H1 (cell line): ENCODE measurements around the gene ZNF654. TPM values are rescaled to one million over a fixed set of nuclear protein-coding genes. Genes with fewer than 3 reads are reported as not detected.
"Not testable (repeated sequence)": the region's sequence is repeated elsewhere in the genome, so short reads cannot be mapped to it uniquely, and the experiment has no call there.

Experiments
- CTCF ChIA-PET: fragments of 300-600 bp; sonication (Branson Sonifier 250); formaldehyde crosslinking; loops from one replicate; lab custom pipeline; 2021; ENCODE audit not compliant: partially characterized antibody; lab: Charles Lee
- POLR2A ChIA-PET: fragments of 300-600 bp; sonication (Branson Sonifier 250); formaldehyde crosslinking; loops from one replicate; lab custom pipeline; 2021; ENCODE audit warnings: inconsistent platforms; ENCODE audit not compliant: partially characterized antibody; lab: Charles Lee
- DNase-seq, 2 experiments: peaks; one replicate each; pipeline versions ENCODE4 v3.0.0 to v3.0.0-alpha.2; 2010 to 2022; ENCODE audit warnings: low spot score in 2 of 2, low read depth in 1 of 2, mixed read lengths in 1 of 2
- FAIRE-seq: peaks from 2 replicates; lab custom pipeline; 2011; peaks lifted over from hg19 to GRCh38; lab: Jason Lieb, UNC
- H2AFZ ChIP-seq: 2 replicates; pipeline ENCODE4 v1.8.1; 2012; ENCODE audit warnings: low read length, inconsistent platforms
- H2AK5ac ChIP-seq: 2 replicates; pipeline ENCODE4 v1.6.1; 2013; ENCODE audit warnings: low read depth, low read length
- H2BK120ac ChIP-seq: replicated peaks from 2 replicates; pipeline ENCODE3; 2013; ENCODE audit warnings: low read depth, low read length, inconsistent platforms
- H2BK12ac ChIP-seq: 2 replicates; pipeline ENCODE4 v1.6.1; 2013; ENCODE audit warnings: low read depth, low read length
- H2BK15ac ChIP-seq: 2 replicates; pipeline ENCODE4 v1.6.1; 2013; ENCODE audit warnings: low read length
- H2BK20ac ChIP-seq: 2 replicates; pipeline ENCODE4 v1.6.1; 2013; ENCODE audit warnings: low read length
- H2BK5ac ChIP-seq: 2 replicates; pipeline ENCODE4 v1.6.1; 2013; ENCODE audit warnings: low read depth, low read length
- H3K14ac ChIP-seq: 2 replicates; pipeline ENCODE4 v1.6.1; 2013; ENCODE audit warnings: inconsistent platforms; ENCODE audit not compliant: insufficient read length
- H3K18ac ChIP-seq: 2 replicates; pipeline ENCODE4 v1.6.1; 2013; ENCODE audit warnings: low read length; ENCODE audit errors: extremely low read depth
- H3K23ac ChIP-seq: 2 replicates; pipeline ENCODE4 v1.6.1; 2013; ENCODE audit warnings: inconsistent platforms; ENCODE audit not compliant: insufficient read length
- H3K23me2 ChIP-seq: 2 replicates; pipeline ENCODE4 v1.6.1; 2013; ENCODE audit warnings: low read depth, low read length
- H3K27ac ChIP-seq: 2 replicates; pipeline ENCODE4 v1.6.1; 2011; ENCODE audit warnings: low read depth, low read length, inconsistent platforms
- H3K27me3 ChIP-seq, 4 experiments: replicated peaks in 1 of 4; 1 replicate in 1 of 4; 2 replicates in 3 of 4; pipeline versions ENCODE4 v1.6.1 to v1.8.1; 2011 to 2013; ENCODE audit warnings: low read length in 3 of 4, mild to moderate bottlenecking in 3 of 4, inconsistent platforms in 2 of 4, mixed read lengths in 2 of 4, moderate library complexity in 1 of 4; ENCODE audit not compliant: control insufficient read depth in 3 of 4, insufficient read depth in 3 of 4; ENCODE audit errors: extremely low read depth in 1 of 4
- H3K36me3 ChIP-seq, 4 experiments: 2 replicates each; pipeline versions ENCODE4 v1.6.1 to v1.8.1; 2011 to 2013; ENCODE audit warnings: mild to moderate bottlenecking in 4 of 4, low read length in 3 of 4, moderate library complexity in 2 of 4, control low read depth in 1 of 4, inconsistent platforms in 1 of 4; ENCODE audit not compliant: insufficient read depth in 4 of 4, control insufficient read depth in 2 of 4
- H3K4ac ChIP-seq: replicated peaks from 2 replicates; pipeline ENCODE3; 2013; ENCODE audit warnings: low read length, low read depth, mixed read lengths, inconsistent platforms; ENCODE audit not compliant: insufficient read length
- H3K4me1 ChIP-seq, 4 experiments: replicated peaks in 1 of 4; 1 replicate in 1 of 4; 2 replicates in 3 of 4; pipeline versions ENCODE4 v1.6.1 to v1.8.1; 2011 to 2013; ENCODE audit warnings: low read length in 3 of 4, inconsistent platforms in 2 of 4, mixed read lengths in 1 of 4; ENCODE audit not compliant: insufficient read depth in 4 of 4, control insufficient read depth in 3 of 4
- H3K4me2 ChIP-seq, 2 experiments: 2 replicates each; pipeline versions ENCODE4 v1.6.1 to v1.8.1; 2011 to 2013; ENCODE audit warnings: low read depth in 2 of 2, low read length in 2 of 2, control low read depth in 1 of 2, inconsistent platforms in 1 of 2, mild to moderate bottlenecking in 1 of 2; ENCODE audit not compliant: insufficient read depth in 1 of 2
- H3K4me3 ChIP-seq, 4 experiments: fragments of 200-600, 300-600 bp in 1 of 4; sonication (generic), shearing (Covaris generic), sonication (Bioruptor Twin) in 1 of 4; 2 replicates each; pipeline versions ENCODE4 v1.5.1 to v1.8.1; 2011 to 2016; ENCODE audit warnings: low read length in 4 of 4, low read depth in 3 of 4, control low read depth in 2 of 4, inconsistent platforms in 2 of 4, mild to moderate bottlenecking in 2 of 4, mixed read lengths in 1 of 4, moderate library complexity in 1 of 4; ENCODE audit not compliant: insufficient read depth in 2 of 4; ENCODE audit errors: extremely low read depth in 1 of 4
- H3K56ac ChIP-seq: replicated peaks from 2 replicates; pipeline ENCODE3; 2013; ENCODE audit warnings: low read depth, mild to moderate bottlenecking, mixed read lengths, low read length, inconsistent platforms; ENCODE audit not compliant: insufficient read length
- H3K79me1 ChIP-seq: 2 replicates; pipeline ENCODE4 v1.6.1; 2013; ENCODE audit warnings: low read depth, low read length, control low read depth
- H3K79me2 ChIP-seq, 2 experiments: 2 replicates each; pipeline versions ENCODE4 v1.6.1 to v1.8.1; 2012 to 2013; ENCODE audit warnings: low read length in 2 of 2, mild to moderate bottlenecking in 2 of 2, inconsistent platforms in 1 of 2; ENCODE audit not compliant: insufficient read depth in 2 of 2, control insufficient read depth in 1 of 2
- H3K9ac ChIP-seq, 4 experiments: replicated peaks in 1 of 4; 1 replicate in 1 of 4; 2 replicates in 3 of 4; pipeline versions ENCODE4 v1.6.1 to v1.8.1; 2011 to 2013; ENCODE audit warnings: low read depth in 3 of 4, low read length in 3 of 4, control low read depth in 2 of 4, mild to moderate bottlenecking in 2 of 4, moderate library complexity in 2 of 4, inconsistent platforms in 1 of 4; ENCODE audit errors: extremely low read depth in 1 of 4
- H3K9me3 ChIP-seq, 2 experiments: 2 replicates each; pipeline versions ENCODE4 v1.6.1 to v1.8.1; 2012 to 2013; ENCODE audit warnings: mild to moderate bottlenecking in 2 of 2, moderate library complexity in 2 of 2, control low read depth in 1 of 2, inconsistent platforms in 1 of 2, low read depth in 1 of 2, low read length in 1 of 2, mixed read lengths in 1 of 2; ENCODE audit not compliant: insufficient read depth in 2 of 2
- H4K20me1 ChIP-seq, 2 experiments: replicated peaks in 1 of 2; 2 replicates each; pipeline versions ENCODE3 to v1.8.1; 2011 to 2013; ENCODE audit warnings: inconsistent platforms in 2 of 2, low read length in 2 of 2, mild to moderate bottlenecking in 1 of 2; ENCODE audit not compliant: insufficient read depth in 2 of 2, control insufficient read depth in 1 of 2
- H4K5ac ChIP-seq: 2 replicates; pipeline ENCODE4 v1.6.1; 2013; ENCODE audit warnings: low read length, low read depth, mixed read lengths, inconsistent platforms; ENCODE audit not compliant: insufficient read length
- H4K8ac ChIP-seq: 2 replicates; pipeline ENCODE4 v1.8.0; 2013; ENCODE audit warnings: mild to moderate bottlenecking, moderate library complexity, low read length, inconsistent platforms; ENCODE audit not compliant: insufficient read depth; ENCODE audit errors: extremely low read depth
- H4K91ac ChIP-seq: replicated peaks from 2 replicates; pipeline ENCODE3; 2013; ENCODE audit warnings: low read length, mixed read lengths, inconsistent platforms; ENCODE audit not compliant: insufficient read length
- TAF1 ChIP-seq: IDR thresholded peaks from 2 replicates; pipeline ENCODE4 v1.6.1; 2011; ENCODE audit warnings: mild to moderate bottlenecking, low read depth, low read length
- WGBS, 2 experiments: shearing (Covaris generic) in 1 of 2; methylation state at CpG; one replicate each; pipeline versions ENCODE4 v1.1.6 to v1.1.7; 2013 to 2015; ENCODE audit warnings: low lambda C conversion rate in 2 of 2, mixed read lengths in 2 of 2, inconsistent platforms in 1 of 2, low coverage in 1 of 2, missing lambda C conversion rate in 1 of 2; ENCODE audit not compliant: insufficient replicate concordance in 2 of 2, insufficient coverage in 1 of 2, insufficient read length in 1 of 2; ENCODE audit errors: extremely low coverage in 1 of 2, missing lambda C conversion rate in 1 of 2; 5-methylcytosine and 5-hydroxymethylcytosine counted together
- polyA plus RNA-seq, 7 experiments: library from polyadenylated mRNA; depleted of rRNA in 3 of 7; stranded (reverse) in 5 of 7; unstranded in 2 of 7; fragments of >200 nt in 5 of 7; fragments of 200-250 nt in 2 of 7; gene quantifications; 1 replicate in 5 of 7; 2 replicates in 1 of 7; 4 replicates in 1 of 7; pipeline versions ENCODE4 v1.2.1 to v1.2.3, GENCODE V29; 2011 to 2013; ENCODE audit warnings: missing spikeins in 2 of 7, mixed read lengths in 2 of 7
- total RNA-seq: library from RNA; stranded (reverse); fragmentation: NEBNext Ultra II Directional; extraction: Animal tissue kit (Norgen Biotek cat#: 25700); gene quantifications from 2 replicates; pipeline ENCODE4 v1.2.1, GENCODE V29; 2021

The ZNF654 gene
- total and polyA plus RNA-seq, 2 of the 8 experiments (the other 6 are each of a cell fraction or from before 2014, with no cell fraction given), result 0.47 to 5.3 TPM

DNA sequence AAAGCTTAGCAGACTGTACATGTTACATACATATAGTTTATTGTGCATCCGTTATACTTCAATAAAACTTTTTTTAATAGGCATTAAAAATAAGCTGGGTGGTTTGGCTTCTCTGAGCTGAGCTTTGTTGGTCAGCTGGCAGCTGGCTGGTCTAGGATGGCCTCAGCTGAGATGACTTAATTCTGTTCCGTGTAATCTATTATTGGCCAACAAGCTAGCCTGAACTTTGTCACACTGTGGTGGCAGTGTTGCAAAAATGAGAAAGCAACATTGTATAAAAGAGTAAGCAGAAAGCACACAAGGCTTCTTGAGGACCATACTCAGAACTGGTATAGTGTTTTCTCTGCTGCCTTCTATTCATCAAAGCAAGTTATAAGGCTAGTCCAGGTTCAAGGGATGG is 45.5 kb upstream of the ZNF654 start:
- no peak overlapping the region for H3K4me2 ChIP-seq
- no peak overlapping the region for H2BK5ac ChIP-seq
- no peak overlapping the region for H2BK15ac ChIP-seq
- TF ChIP-seq TAF1, result no peak
- TF ChIP-seq, all 59 proteins: peak for 0
- Histone ChIP-seq H3K79me1 (no peaks in the 10 kb centered on the region), H3K27me3 (no peaks in the 10 kb centered on the region), H3K18ac (no peak overlapping the region), H3K23me2 (no peaks in the 10 kb centered on the region), H3K4me1 (no peaks in the 10 kb centered on the region), H3K27ac (no peak overlapping the region), H3K14ac (no peak overlapping the region), H3K79me2 (no peaks in the 10 kb centered on the region), H3K23ac (no peak overlapping the region), H2AFZ (no peak overlapping the region), H4K20me1 (no peaks in the 10 kb centered on the region), H3K56ac (no peak overlapping the region), H2AK5ac (no peak overlapping the region), H2BK12ac (no peak overlapping the region), H4K91ac (no peak overlapping the region), H2BK120ac (no peak overlapping the region), H3K9ac (no peak overlapping the region), H3K9me3 (peaks cover 0 to 6% of the 10 kb centered on the region in 2 experiments; a peak in 2 of 4 replicates), H4K5ac (no peak overlapping the region), H4K8ac (no peak overlapping the region), H3K4me3 (no peak overlapping the region), H2BK20ac (no peak overlapping the region), H3K36me3 (no peaks in the 10 kb centered on the region), H3K4ac (no peak overlapping the region)
- DNase-seq, result no peak
- CTCF ChIA-PET, result interaction anchor here (1.2 to 2.9 kb wide), 2 partner anchors 9 to 11 kb away, joined by 3 to 12 read pairs; no protein-coding TSS in a partner anchor
- POLR2A ChIA-PET, result no interaction called here
- no peak for FAIRE-seq
- 97% methylated on average over 2 of the region's 2 CpGs; no CpG with 5 or more reads in 1 of the 2 experiments for WGBS, 2 experiments

DNA sequence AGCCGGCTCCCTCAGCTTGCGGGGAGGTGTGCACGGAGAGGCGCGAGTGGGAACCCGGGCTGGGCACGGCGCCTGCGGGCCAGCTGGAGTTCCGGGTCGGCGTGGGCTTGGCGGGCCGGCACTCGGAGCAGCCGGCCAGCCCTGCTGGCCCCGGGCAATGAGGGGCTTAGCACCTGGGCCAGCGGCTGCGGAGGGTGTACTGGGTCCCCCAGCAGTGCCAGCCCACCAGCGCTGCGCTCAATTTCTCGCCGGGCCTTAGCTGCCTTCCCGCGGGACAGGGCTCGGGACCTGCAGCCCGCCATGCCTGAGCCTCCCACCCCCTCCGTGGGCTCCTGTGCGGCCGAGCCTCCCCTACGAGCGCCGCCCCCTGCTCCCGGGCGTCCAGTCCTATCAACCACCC is 43.4 kb upstream of the ZNF654 start:
- H2BK12ac ChIP-seq, H3K27ac ChIP-seq, H3K36me3 ChIP-seq, H3K79me1 ChIP-seq, H4K5ac ChIP-seq, H3K9me3 ChIP-seq, H3K18ac ChIP-seq, H3K9ac ChIP-seq, H2AK5ac ChIP-seq, H3K23me2 ChIP-seq, H4K91ac ChIP-seq, H3K4me1 ChIP-seq, H3K4ac ChIP-seq, H3K79me2 ChIP-seq, H2BK120ac ChIP-seq, H2BK15ac ChIP-seq, H3K4me2 ChIP-seq, H4K8ac ChIP-seq, DNase-seq, H3K56ac ChIP-seq, H3K4me3 ChIP-seq, H4K20me1 ChIP-seq, H2BK5ac ChIP-seq, H3K23ac ChIP-seq, H3K27me3 ChIP-seq, FAIRE-seq, H2BK20ac ChIP-seq, POLR2A ChIA-PET, H3K14ac ChIP-seq, H2AFZ ChIP-seq: not testable (repeated sequence)
- 93% methylated on average over 11 of the region's 35 CpGs; no CpG with 5 or more reads in 1 of the 2 experiments for WGBS, 2 experiments
- CTCF ChIA-PET, result interaction anchor here (0.9 kb wide), 1 partner anchor 98 kb away, joined by 8 read pairs; no protein-coding TSS in a partner anchor
